ENCODE results near the gene RYR2. TPM values are rescaled to one million over a fixed set of nuclear protein-coding genes. Genes with fewer than 3 reads are reported as not detected.

RYR2 gene
- total and polyA plus RNA-seq, 2 of the 8 experiments (the other 6 are each of a cell fraction or from before 2014, with no cell fraction given) = 1.3 to 4.4 TPM

- Histone ChIP-seq H3K79me2 (ENCODE audit: control insufficient read depth in 1 of 2, insufficient read depth in 2 of 2, low read length in 2 of 2) (no peaks in the 10 kb centered on the region), H3K18ac (ENCODE audit: extremely low read depth, low read length) (no peak overlapping the region), H3K4me3 (ENCODE audit: extremely low read depth in 1 of 4, insufficient read depth in 2 of 4, low read depth in 3 of 4, low read length in 4 of 4) (no peak overlapping the region), H2AK5ac (ENCODE audit: low read depth, low read length) (no peak overlapping the region), H3K27ac (ENCODE audit: low read depth, low read length) (no peak overlapping the region), H2BK120ac (replicated peaks; ENCODE audit: low read depth, low read length) (no peak overlapping the region), H3K4ac (replicated peaks; ENCODE audit: insufficient read length, low read depth, low read length) (no peak overlapping the region), H3K23ac (ENCODE audit: insufficient read length) (no peak overlapping the region), H2BK20ac (ENCODE audit: low read length) (no peak overlapping the region), H4K91ac (replicated peaks; ENCODE audit: insufficient read length, low read length) (no peak overlapping the region), H2AFZ (ENCODE audit: low read length) (no peak overlapping the region), H2BK12ac (ENCODE audit: low read depth, low read length) (no peak overlapping the region), H4K5ac (ENCODE audit: insufficient read length, low read depth, low read length) (no peak overlapping the region), H3K79me1 (ENCODE audit: low read depth, low read length) (no peaks in the 10 kb centered on the region; the same call in 1 of the 2 replicates), H3K36me3 (ENCODE audit: control insufficient read depth in 2 of 4, insufficient read depth in 4 of 4, low read length in 3 of 4) (peaks cover 0 to 6% (median 0%) of the 10 kb centered on the region in 4 experiments; a peak in 2 of 8 replicates), H3K9ac (replicated peaks in 1 of 4; ENCODE audit: extremely low read depth in 1 of 4, low read depth in 3 of 4, low read length in 3 of 4) (no peak overlapping the region), H2BK15ac (ENCODE audit: low read length) (no peak overlapping the region), H4K8ac (ENCODE audit: extremely low read depth, insufficient read depth, low read length) (no peak overlapping the region), H3K27me3 (replicated peaks in 1 of 4; ENCODE audit: control insufficient read depth in 3 of 4, extremely low read depth in 1 of 4, insufficient read depth in 3 of 4, low read length in 3 of 4) (no peaks in the 10 kb centered on the region), H3K23me2 (ENCODE audit: low read depth, low read length) (no peaks in the 10 kb centered on the region), H3K9me3 (ENCODE audit: insufficient read depth in 2 of 2, low read depth in 1 of 2, low read length in 1 of 2) (peaks cover 0 to 6% of the 10 kb centered on the region in 2 experiments; a peak in 2 of 4 replicates), H4K20me1 (replicated peaks in 1 of 2; ENCODE audit: control insufficient read depth in 1 of 2, insufficient read depth in 2 of 2, low read length in 2 of 2) (no peaks in the 10 kb centered on the region), H3K4me1 (replicated peaks in 1 of 4; ENCODE audit: control insufficient read depth in 3 of 4, insufficient read depth in 4 of 4, low read length in 3 of 4) (peaks cover 0 to 4% (median 0%) of the 10 kb centered on the region in 4 experiments; a peak in 1 of 7 replicates), H3K56ac (replicated peaks; ENCODE audit: insufficient read length, low read depth, low read length) (no peak overlapping the region), H3K14ac (ENCODE audit: insufficient read length) (no peak overlapping the region), H2BK5ac (ENCODE audit: low read depth, low read length) (no peak overlapping the region), H3K4me2 (ENCODE audit: insufficient read depth in 1 of 2, low read depth in 2 of 2, low read length in 2 of 2) (no peak overlapping the region)
- no peak for DNase-seq (ENCODE audit: low read depth in 1 of 2, low spot score in 2 of 2)
- POLR2A ChIA-PET (ENCODE audit: partially characterized antibody) = interaction anchor here (1.2 kb wide), 1 partner anchor 19 kb away, joined by 3 read pairs; no protein-coding TSS in a partner anchor
- CTCF ChIA-PET (ENCODE audit: partially characterized antibody) = interaction anchor here (1.4 kb wide), 2 partner anchors 10 to 23 kb away, joined by 4 read pairs; no protein-coding TSS in a partner anchor
- no peak for FAIRE-seq
- TF ChIP-seq GABPA (IDR thresholded peaks at IDR 0.05; ENCODE audit: borderline replicate concordance, insufficient read depth, low read length) (no peak), RFX5 (IDR thresholded peaks at IDR 0.05; ENCODE audit: borderline replicate concordance, low read depth, low read length) (no peak), SRF (IDR thresholded peaks at IDR 0.05; ENCODE audit: low read depth, low read length) (no peak), SP4 (IDR thresholded peaks at IDR 0.05; ENCODE audit: low read length) (no peak), ASH2L (IDR thresholded peaks at IDR 0.05; ENCODE audit: low read length) (no peak), EGR1 (IDR thresholded peaks at IDR 0.05; ENCODE audit: borderline replicate concordance, low read depth, low read length) (no peak), MAX (IDR thresholded peaks at IDR 0.05) (no peak), CBX8 (IDR thresholded peaks at IDR 0.05; ENCODE audit: borderline replicate concordance, low read depth, low read length) (no peak), BRCA1 (IDR thresholded peaks at IDR 0.05; ENCODE audit: low read depth, low read length) (no peak), HDAC6 (IDR thresholded peaks at IDR 0.05; ENCODE audit: low read depth, low read length) (no peak), RBBP5 (IDR thresholded peaks at IDR 0.05; ENCODE audit: borderline replicate concordance, low read depth, low read length) (no peak), RAD21 (IDR thresholded peaks at IDR 0.05 in 1 of 2, conservative IDR thresholded peaks at IDR 0.05 in 1 of 2; ENCODE audit: low read depth in 2 of 2, low read length in 2 of 2) (no peak), TAF7 (optimal IDR thresholded peaks at IDR 0.05; ENCODE audit: borderline replicate concordance, low read depth, low read length) (no peak)
- TF ChIP-seq, protein P1, sequence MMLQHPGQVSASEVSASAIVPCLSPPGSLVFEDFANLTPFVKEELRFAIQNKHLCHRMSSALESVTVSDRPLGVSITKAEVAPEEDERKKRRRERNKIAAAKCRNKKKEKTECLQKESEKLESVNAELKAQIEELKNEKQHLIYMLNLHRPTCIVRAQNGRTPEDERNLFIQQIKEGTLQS (IDR thresholded peaks at IDR 0.05; ENCODE audit: insufficient read depth, low read depth, low read length) = no peak
Measured at GRCh38 chr1:237320890-237321289, 278.9 kb downstream of the RYR2 start.
